Stimulated activated CD8-positive, alpha-beta memory T cell treated with anti-CD3 and anti-CD28 coated beads, Interleukin-4, amount 100 ng/mL, for 1 hour (primary cell): Measurements from ENCODE around the gene ARHGAP32.

Source experiments
- DNase-seq, 2 donors: peaks; one replicate each; pipeline ENCODE4 v3.0.0-alpha.2; 2020; ENCODE audit warnings: low read depth in 2 of 2, low spot score in 1 of 2

ARHGAP32 gene

GRCh38 chr11:129117595-129118350, 74.4 kb downstream of the ARHGAP32 start:
- DNase-seq: no peak

- no peak for DNase-seq
These were observed 76.2 kb downstream of the ARHGAP32 start for GRCh38 chr11:129115652-129116586.

GRCh38 chr11:129109701-129110100, 82.4 kb downstream of the ARHGAP32 start:
- no peak for DNase-seq

GRCh38 chr11:129106788-129107187, 85.3 kb downstream of the ARHGAP32 start:
- DNase-seq: no peak

GRCh38 chr11:129102756-129103155, 89.4 kb downstream of the ARHGAP32 start:
- DNase-seq: no peak

- DNase-seq: no peak
These were observed 89.9 kb downstream of the ARHGAP32 start for GRCh38 chr11:129102225-129102624.

- DNase-seq: no peak
These were observed 98.8 kb downstream of the ARHGAP32 start for GRCh38 chr11:129093283-129093682.

GRCh38 chr11:129090056-129090455, 102.1 kb downstream of the ARHGAP32 start:
- no peak for DNase-seq

- no peak for DNase-seq
These were observed 102.8 kb downstream of the ARHGAP32 start for GRCh38 chr11:129089279-129089678.

- no peak for DNase-seq
These were observed 105.1 kb downstream of the ARHGAP32 start for GRCh38 chr11:129086976-129087375.

- DNase-seq: no peak
These were observed 114.9 kb downstream of the ARHGAP32 start for GRCh38 chr11:129077191-129077590.

- DNase-seq: no peak
These were observed 116.4 kb downstream of the ARHGAP32 start for GRCh38 chr11:129075757-129076156.

GRCh38 chr11:129067454-129067853, 124.7 kb downstream of the ARHGAP32 start:
- DNase-seq: no peak

GRCh38 chr11:129066229-129066628, 125.9 kb downstream of the ARHGAP32 start:
- DNase-seq: no peak

- DNase-seq: no peak
These were observed 129.0 kb downstream of the ARHGAP32 start for GRCh38 chr11:129063118-129063517.

- no peak for DNase-seq
These were observed 130.5 kb downstream of the ARHGAP32 start for GRCh38 chr11:129061492-129062230.

- no peak for DNase-seq
These were observed 135.2 kb downstream of the ARHGAP32 start for GRCh38 chr11:129056916-129057315.

- DNase-seq: no peak
These were observed 136.9 kb downstream of the ARHGAP32 start for GRCh38 chr11:129055196-129055595.

GRCh38 chr11:129048911-129049310, 143.2 kb downstream of the ARHGAP32 start:
- no peak for DNase-seq

- DNase-seq: no peak
These were observed 147.0 kb downstream of the ARHGAP32 start for GRCh38 chr11:129045150-129045549.

GRCh38 chr11:129042503-129042902, 149.6 kb downstream of the ARHGAP32 start:
- no peak for DNase-seq
